Small intestine (tissue), 7 donors: Measurements from ENCODE around the gene ELAVL3. TPM values are rescaled to one million over a fixed set of nuclear protein-coding genes. Genes with fewer than 3 reads are reported as not detected.
"Not testable (repeated sequence)": the region's sequence is repeated elsewhere in the genome, so short reads cannot be mapped to it uniquely, and the experiment has no call there.

Experiments
- DNase-seq, 2 donors: peaks; one replicate each; pipeline versions ENCODE4 v3.0.0 to v3.0.0-alpha.2; 2013
- FAIRE-seq: peaks from 2 replicates; lab custom pipeline; 2012; peaks lifted over from hg19 to GRCh38; lab: Jason Lieb, UNC
- H3K27ac ChIP-seq, 3 donors: one replicate each; pipeline ENCODE4 v1.5.1; 2013; ENCODE audit warnings: low read length in 2 of 3, mild to moderate bottlenecking in 2 of 3, control low read depth in 1 of 3, inconsistent platforms in 1 of 3, low read depth in 1 of 3, moderate library complexity in 1 of 3
- H3K27me3 ChIP-seq, 3 donors: one replicate each; pipeline ENCODE4 v1.6.1; 2013; ENCODE audit warnings: low read length in 3 of 3, inconsistent platforms in 1 of 3; ENCODE audit not compliant: control insufficient read depth in 3 of 3, insufficient read depth in 3 of 3
- H3K36me3 ChIP-seq, 3 donors: one replicate each; pipeline ENCODE4 v1.6.1; 2013; ENCODE audit warnings: low read length in 3 of 3, inconsistent platforms in 1 of 3, low read depth in 1 of 3, mild to moderate bottlenecking in 1 of 3, moderate library complexity in 1 of 3; ENCODE audit not compliant: control insufficient read depth in 3 of 3, insufficient read depth in 2 of 3
- H3K4me1 ChIP-seq, 3 donors: one replicate each; pipeline ENCODE4 v1.6.1; 2013; ENCODE audit warnings: low read length in 2 of 3, inconsistent platforms in 1 of 3, low read depth in 1 of 3, mild to moderate bottlenecking in 1 of 3, moderate library complexity in 1 of 3; ENCODE audit not compliant: control insufficient read depth in 3 of 3, insufficient read depth in 2 of 3
- H3K4me3 ChIP-seq, 3 donors: one replicate each; pipeline ENCODE4 v1.5.1; 2013; ENCODE audit warnings: low read length in 3 of 3, control low read depth in 1 of 3, inconsistent platforms in 1 of 3, low read depth in 1 of 3, mild to moderate bottlenecking in 1 of 3, moderate library complexity in 1 of 3
- H3K9me3 ChIP-seq, 2 donors: one replicate each; pipeline ENCODE4 v1.6.1; 2013; ENCODE audit warnings: low read depth in 1 of 2, low read length in 1 of 2; ENCODE audit not compliant: control insufficient read depth in 2 of 2, insufficient read depth in 1 of 2
- WGBS, 3 donors: extraction: QIAGEN DNeasy Blood & Tissue Kit; methylation state at CpG; one replicate each; pipeline ENCODE4 v1.1.7; 2013; 5-methylcytosine and 5-hydroxymethylcytosine counted together
- polyA plus RNA-seq, 4 donors: library from polyadenylated mRNA; stranded (reverse) in 3 of 4; unstranded in 1 of 4; fragments of 200-250 nt in 3 of 4; fragments of 120-200 nt in 1 of 4; gene quantifications; one replicate each; pipeline versions ENCODE4 v1.2.1 to v1.2.3, GENCODE V29; 2013
- donor health status: healthy with polysubstance abuse.
- donor health status: control.
- donor health status: control.
- donor health status: Bipolar disorder and iron deficiency.
- donor health status: healthy.

Gene ELAVL3
- polyA plus RNA-seq, 4 donors, result 0.30 to 2.1 (median 0.63) TPM

GRCh38 chr19:11460207-11460606 is 20.6 kb downstream of the ELAVL3 start:
- Histone ChIP-seq H3K9me3 (no peaks in the 10 kb centered on the region), H3K4me3 (no peak overlapping the region), H3K27ac (no peak overlapping the region), H3K36me3 (no peaks in the 10 kb centered on the region), H3K27me3 (peaks cover 0 to 10% (median 0%) of the 10 kb centered on the region in 3 donors), H3K4me1 (no peaks in the 10 kb centered on the region)
- no peak for FAIRE-seq
- 28 to 49% (median 46%) methylated on average over 3 to 4 of the region's 4 CpGs for WGBS, 3 donors
- DNase-seq, result no peak

- H3K27me3 ChIP-seq, result peaks cover 0 to 12% (median 0%) of the 10 kb centered on the region in 3 donors
- not testable (repeated sequence) for H3K4me3 ChIP-seq, H3K9me3 ChIP-seq, H3K27ac ChIP-seq, H3K36me3 ChIP-seq, FAIRE-seq, H3K4me1 ChIP-seq, DNase-seq
- 69 to 83% (median 74%) methylated on average over 11 of the region's 11 CpGs for WGBS, 3 donors
These were observed 21.9 kb downstream of the ELAVL3 start for GRCh38 chr19:11458912-11459311.

- FAIRE-seq, result no peak
These were observed 22.5 kb downstream of the ELAVL3 start for GRCh38 chr19:11458236-11458900.

GRCh38 chr19:11457831-11458230 is 23.0 kb downstream of the ELAVL3 start:
- H3K4me1 ChIP-seq, result no peaks in the 10 kb centered on the region
- no peaks in the 10 kb centered on the region for H3K9me3 ChIP-seq
- FAIRE-seq (no peak), DNase-seq (no peak)
- H3K27me3 ChIP-seq, result peaks cover 0 to 13% (median 0%) of the 10 kb centered on the region in 3 donors
- no peaks in the 10 kb centered on the region for H3K36me3 ChIP-seq
- H3K4me3 ChIP-seq, result no peak overlapping the region
- WGBS, 3 donors, result 81 to 91% (median 83%) methylated on average over 20 of the region's 20 CpGs
- H3K27ac ChIP-seq, result no peak overlapping the region

More at GRCh38 chr19:11458236-11458900, 22.5 kb downstream of the ELAVL3 start:
- Histone ChIP-seq H3K4me1 (no peaks in the 10 kb centered on the region), H3K4me3 (no peak overlapping the region), H3K27me3 (peaks cover 0 to 13% (median 0%) of the 10 kb centered on the region in 3 donors), H3K36me3 (no peaks in the 10 kb centered on the region), H3K27ac (no peak overlapping the region), H3K9me3 (no peaks in the 10 kb centered on the region)
- DNase-seq, result no peak
- 79 to 85% (median 81%) methylated on average over 19 of the region's 19 CpGs for WGBS, 3 donors

- DNase-seq, result no peak
- no peak overlapping the region for H3K4me3 ChIP-seq
- H3K36me3 ChIP-seq, result no peaks in the 10 kb centered on the region
- no peak overlapping the region for H3K27ac ChIP-seq
- H3K4me1 ChIP-seq, result no peaks in the 10 kb centered on the region
- H3K9me3 ChIP-seq, result no peaks in the 10 kb centered on the region
- peaks cover 0 to 13% (median 0%) of the 10 kb centered on the region in 3 donors for H3K27me3 ChIP-seq
- no peak for FAIRE-seq
- 15 to 31% (median 23%) methylated on average over 9 to 18 of the region's 18 CpGs for WGBS, 3 donors
These were observed 23.7 kb downstream of the ELAVL3 start for GRCh38 chr19:11457115-11457514.

GRCh38 chr19:11456659-11457058 is 24.2 kb downstream of the ELAVL3 start:
- Histone ChIP-seq H3K27me3 (peaks cover 0 to 13% (median 0%) of the 10 kb centered on the region in 3 donors), H3K4me3 (no peak overlapping the region), H3K4me1 (no peaks in the 10 kb centered on the region), H3K27ac (no peak overlapping the region), H3K36me3 (no peaks in the 10 kb centered on the region), H3K9me3 (no peaks in the 10 kb centered on the region)
- DNase-seq (no peak), FAIRE-seq (no peak)
- 77 to 86% (median 83%) methylated on average over 7 of the region's 7 CpGs for WGBS, 3 donors

- H3K27me3 ChIP-seq, result peaks cover 0 to 13% (median 0%) of the 10 kb centered on the region in 3 donors
- 71 to 88% (median 80%) methylated on average over 9 of the region's 9 CpGs for WGBS, 3 donors
- not testable (repeated sequence) for H3K36me3 ChIP-seq, DNase-seq, H3K4me3 ChIP-seq, H3K4me1 ChIP-seq, H3K27ac ChIP-seq, H3K9me3 ChIP-seq, FAIRE-seq
These were observed 25.7 kb downstream of the ELAVL3 start for GRCh38 chr19:11455233-11455554.

- peaks cover under 1 to 22% (median 2%) of the 10 kb centered on the region in 3 donors for H3K36me3 ChIP-seq
- H3K27me3 ChIP-seq, result peaks cover 0 to 13% (median 0%) of the 10 kb centered on the region in 3 donors
- FAIRE-seq (no peak), DNase-seq (no peak)
- H3K9me3 ChIP-seq, result no peaks in the 10 kb centered on the region
- WGBS, 3 donors, result 43 to 53% (median 49%) methylated on average over 27 of the region's 27 CpGs
- no peak overlapping the region for H3K4me3 ChIP-seq
- H3K27ac ChIP-seq, result no peak overlapping the region
- no peaks in the 10 kb centered on the region for H3K4me1 ChIP-seq
These were observed 27.1 kb downstream of the ELAVL3 start for GRCh38 chr19:11453468-11454341.
